RWPE2 (cell line): ENCODE results near the gene LDLRAD3.

ENCODE experiments used
- ATAC-seq: fragments of 200-7000 bp; cut with Tn5 transposase; 3 replicates; pipeline ENCODE4 v1.9.1; 2021; ENCODE audit warnings: low read depth
- DNase-seq: peaks from one replicate; pipeline ENCODE4 v3.0.0-alpha.2; 2020; ENCODE audit warnings: low spot score
- H3K27ac ChIP-seq: fragments of 450-650 bp; 2 replicates; pipeline ENCODE4 v1.5.1; 2017; ENCODE audit warnings: mild to moderate bottlenecking; ENCODE audit not compliant: poor library complexity, severe bottlenecking
- H3K27me3 ChIP-seq: fragments of 250-450 bp; sonication (Bioruptor Pico); 2 replicates; pipeline ENCODE4 v1.5.1; 2021; ENCODE audit warnings: mild to moderate bottlenecking, moderate library complexity; ENCODE audit not compliant: insufficient read depth, poor library complexity, severe bottlenecking
- H3K36me3 ChIP-seq: fragments of 250-450 bp; sonication (Bioruptor Pico); 2 replicates; pipeline ENCODE4 v1.5.1; 2020; ENCODE audit warnings: low read depth, mild to moderate bottlenecking, moderate library complexity
- H3K4me1 ChIP-seq: fragments of 250-450 bp; sonication (Bioruptor Pico); 2 replicates; pipeline ENCODE4 v1.5.1; 2021; ENCODE audit warnings: mild to moderate bottlenecking, moderate library complexity; ENCODE audit not compliant: insufficient read depth, poor library complexity, severe bottlenecking
- H3K4me3 ChIP-seq: fragments of 250-450 bp; sonication (Bioruptor Pico); 2 replicates; pipeline ENCODE4 v1.5.1; 2021; ENCODE audit warnings: mild to moderate bottlenecking, moderate library complexity; ENCODE audit not compliant: severe bottlenecking
- H3K9me3 ChIP-seq: fragments of 250-450 bp; sonication (Bioruptor Pico); 2 replicates; pipeline ENCODE4 v1.5.1; 2021; ENCODE audit warnings: mild to moderate bottlenecking, moderate library complexity; ENCODE audit not compliant: severe bottlenecking
- CTCF ChIP-seq: fragments of 450-650 bp; IDR thresholded peaks from one replicate; pipeline ENCODE4 v1.5.1; 2017; ENCODE audit warnings: mild to moderate bottlenecking, moderate library complexity; ENCODE audit not compliant: poor library complexity, severe bottlenecking

LDLRAD3 gene

GRCh38 chr11:36070213-36070953, 126.5 kb downstream of the LDLRAD3 start:
- DNase-seq (no peak), ATAC-seq (no peak)
- TF ChIP-seq CTCF: peak; percentile 15
- no peak overlapping the region for H3K27ac ChIP-seq
- H3K4me1 ChIP-seq: peaks cover 8% of the 10 kb centered on the region
- H3K4me3 ChIP-seq: no peak overlapping the region
- H3K9me3 ChIP-seq: peaks cover 3% of the 10 kb centered on the region
- H3K36me3 ChIP-seq: peaks cover 13% of the 10 kb centered on the region; the same call in 1 of the 2 replicates
- H3K27me3 ChIP-seq: no peaks in the 10 kb centered on the region

- H3K4me3 ChIP-seq: no peak overlapping the region
- no peaks in the 10 kb centered on the region for H3K27me3 ChIP-seq
- DNase-seq (no peak), ATAC-seq (no peak)
- H3K36me3 ChIP-seq: peaks cover 13% of the 10 kb centered on the region; the same call in 1 of the 2 replicates
- peaks cover 8% of the 10 kb centered on the region for H3K4me1 ChIP-seq
- peaks cover 3% of the 10 kb centered on the region for H3K9me3 ChIP-seq
- no peak for TF ChIP-seq CTCF
- no peak overlapping the region for H3K27ac ChIP-seq
Measured at GRCh38 chr11:36070954-36071330, 127.1 kb downstream of the LDLRAD3 start.

GRCh38 chr11:36071917-36072500, 128.1 kb downstream of the LDLRAD3 start:
- Histone ChIP-seq H3K36me3 (peaks cover 14% of the 10 kb centered on the region; the same call in 1 of the 2 replicates), H3K9me3 (no peaks in the 10 kb centered on the region), H3K27me3 (no peaks in the 10 kb centered on the region), H3K4me1 (peaks cover 8% of the 10 kb centered on the region), H3K27ac (no peak overlapping the region), H3K4me3 (no peak overlapping the region)
- ATAC-seq (no peak), DNase-seq (no peak)
- TF ChIP-seq CTCF: no peak

GRCh38 chr11:36073411-36074203, 129.7 kb downstream of the LDLRAD3 start:
- Histone ChIP-seq H3K9me3 (no peaks in the 10 kb centered on the region), H3K27me3 (no peaks in the 10 kb centered on the region), H3K4me1 (peaks cover 8% of the 10 kb centered on the region), H3K36me3 (peaks cover 10% of the 10 kb centered on the region; the same call in 1 of the 2 replicates), H3K4me3 (no peak overlapping the region), H3K27ac (peak overlapping the region; percentile 0)
- no peak for TF ChIP-seq CTCF
- DNase-seq (no peak), ATAC-seq (peak; percentile 75)
